Measurements from ENCODE around the gene IL33.

Gene IL33

DNA sequence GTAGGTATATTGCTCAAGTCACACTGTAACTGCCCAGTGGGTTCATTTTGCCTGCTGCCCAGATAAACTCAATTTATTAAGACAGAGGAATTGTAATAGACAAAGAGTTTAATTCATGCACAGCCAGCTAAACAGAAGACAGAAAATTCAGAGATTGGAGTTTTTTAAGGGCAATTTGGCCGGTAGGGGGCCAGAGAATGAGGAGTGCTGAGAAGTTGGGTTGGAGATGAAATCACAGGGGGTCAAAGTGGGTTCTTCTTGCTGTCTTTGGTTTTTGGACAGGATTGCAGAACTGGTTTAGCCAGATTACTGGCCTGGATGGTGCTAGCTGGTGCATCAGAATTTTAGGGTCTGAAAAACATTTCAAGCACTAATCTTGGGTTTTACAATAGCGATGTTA lies 20.7 kb upstream of the IL33 start:
- no peaks in the 10 kb centered on the region for H3K27me3 ChIP-seq (ENCODE audit: insufficient read depth, low read length)
- H3K36me3 ChIP-seq (ENCODE audit: insufficient read depth, low read length): no peaks in the 10 kb centered on the region
- no peaks in the 10 kb centered on the region for H3K79me2 ChIP-seq (ENCODE audit: control insufficient read depth, insufficient read depth, low read length, unreplicated experiment)
- H3K27ac ChIP-seq (ENCODE audit: low read depth, low read length): no peak overlapping the region
- H3K4me1 ChIP-seq (ENCODE audit: control insufficient read depth, insufficient read depth, low read length, unreplicated experiment): no peaks in the 10 kb centered on the region
- no peak overlapping the region for H3K4me3 ChIP-seq (ENCODE audit: low read depth, low read length)
- H2AFZ ChIP-seq (ENCODE audit: low read length, unreplicated experiment): no peak overlapping the region

DNA sequence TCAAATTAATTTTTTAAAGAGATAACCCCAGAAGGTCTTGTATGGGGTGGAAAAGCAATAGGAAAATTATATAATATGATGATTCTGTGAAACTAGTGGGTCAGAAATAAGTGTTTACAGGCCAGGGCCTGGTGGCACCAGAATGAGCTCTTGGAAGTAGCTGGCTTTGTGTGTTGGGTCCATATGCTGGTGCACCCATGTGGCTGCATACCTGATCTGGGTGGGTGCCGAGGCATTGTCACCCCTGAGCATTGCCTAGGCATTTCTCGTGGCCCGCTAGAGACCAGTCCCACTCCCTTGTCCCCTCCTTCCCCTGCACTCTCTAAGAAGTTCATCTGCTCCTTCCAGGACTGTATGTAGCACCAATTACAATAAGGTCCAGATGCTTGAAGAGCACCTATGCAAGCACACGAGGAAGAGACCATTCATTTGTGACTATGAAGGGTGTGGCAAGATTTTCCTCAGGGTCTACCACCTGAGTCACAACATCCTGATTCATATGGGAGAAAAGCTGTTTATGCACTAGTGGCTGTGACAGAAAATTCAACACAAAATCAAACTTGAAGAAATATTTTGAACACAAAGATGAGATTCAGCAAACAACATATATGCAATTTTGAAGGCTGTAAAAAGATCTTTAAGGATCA lies 19.8 kb upstream of the IL33 start:
- Histone ChIP-seq H3K79me2 (ENCODE audit: control insufficient read depth, insufficient read depth, low read length, unreplicated experiment) (no peaks in the 10 kb centered on the region), H3K4me1 (ENCODE audit: control insufficient read depth, insufficient read depth, low read length, unreplicated experiment) (no peaks in the 10 kb centered on the region), H2AFZ (ENCODE audit: low read length, unreplicated experiment) (no peak overlapping the region)

DNA sequence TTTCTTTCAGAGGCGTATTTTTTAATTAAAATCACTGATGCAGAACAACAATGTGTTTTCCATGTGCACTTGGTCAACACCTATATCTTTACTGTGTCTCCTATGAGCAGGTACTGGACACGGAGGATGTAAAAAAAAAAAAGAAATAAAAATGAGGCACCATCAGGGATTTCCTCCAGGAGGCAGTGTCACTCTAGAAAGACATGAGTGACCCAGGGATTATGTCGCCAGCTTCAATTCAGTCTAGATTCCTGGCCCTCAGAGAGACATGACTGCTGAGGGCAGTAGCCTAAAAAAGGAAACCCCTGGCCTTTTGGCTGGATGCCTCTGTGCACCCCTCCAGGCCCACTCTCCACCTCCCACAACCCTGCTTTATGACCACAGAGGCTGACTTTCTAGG lies 18.3 kb upstream of the IL33 start:
- Histone ChIP-seq H3K27ac (ENCODE audit: low read depth, low read length) (no peak overlapping the region), H3K27me3 (ENCODE audit: insufficient read depth, low read length) (no peaks in the 10 kb centered on the region), H3K4me1 (ENCODE audit: control insufficient read depth, insufficient read depth, low read length, unreplicated experiment) (no peaks in the 10 kb centered on the region), H3K4me3 (ENCODE audit: low read depth, low read length) (no peak overlapping the region), H3K79me2 (ENCODE audit: control insufficient read depth, insufficient read depth, low read length, unreplicated experiment) (no peaks in the 10 kb centered on the region), H2AFZ (ENCODE audit: low read length, unreplicated experiment) (no peak overlapping the region), H3K36me3 (ENCODE audit: insufficient read depth, low read length) (no peaks in the 10 kb centered on the region)

More for the DNA sequence above, 19.8 kb upstream of the IL33 start:
- Histone ChIP-seq H3K36me3 (ENCODE audit: insufficient read depth, low read length) (no peaks in the 10 kb centered on the region), H3K4me3 (ENCODE audit: low read depth, low read length) (no peak overlapping the region), H3K27ac (ENCODE audit: low read depth, low read length) (no peak overlapping the region), H3K27me3 (ENCODE audit: insufficient read depth, low read length) (no peaks in the 10 kb centered on the region)

DNA sequence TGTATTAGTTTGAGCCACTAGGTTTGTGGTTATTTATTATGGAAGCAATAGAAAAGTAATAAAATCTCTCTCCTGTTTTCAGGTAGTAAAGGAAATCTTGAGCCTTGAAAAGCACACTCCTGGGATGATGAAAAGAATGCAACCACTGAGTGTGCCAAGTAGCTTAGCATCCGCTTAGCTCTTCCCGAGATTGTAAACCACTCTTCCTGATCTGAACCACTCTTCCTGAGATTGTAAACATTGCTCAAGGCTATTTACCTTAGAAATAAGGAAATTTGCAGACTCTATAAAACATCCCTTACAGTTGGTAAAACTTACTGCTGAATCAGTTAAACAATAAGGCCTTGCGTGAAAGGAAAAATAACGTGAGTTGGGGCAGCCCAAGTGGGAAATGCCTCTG lies 17.4 kb upstream of the IL33 start:
- Histone ChIP-seq H2AFZ (ENCODE audit: low read length, unreplicated experiment) (no peak overlapping the region), H3K4me1 (ENCODE audit: control insufficient read depth, insufficient read depth, low read length, unreplicated experiment) (no peaks in the 10 kb centered on the region), H3K36me3 (ENCODE audit: insufficient read depth, low read length) (no peaks in the 10 kb centered on the region), H3K79me2 (ENCODE audit: control insufficient read depth, insufficient read depth, low read length, unreplicated experiment) (no peaks in the 10 kb centered on the region), H3K4me3 (ENCODE audit: low read depth, low read length) (no peak overlapping the region), H3K27me3 (ENCODE audit: insufficient read depth, low read length) (no peaks in the 10 kb centered on the region), H3K27ac (ENCODE audit: low read depth, low read length) (no peak overlapping the region)

DNA sequence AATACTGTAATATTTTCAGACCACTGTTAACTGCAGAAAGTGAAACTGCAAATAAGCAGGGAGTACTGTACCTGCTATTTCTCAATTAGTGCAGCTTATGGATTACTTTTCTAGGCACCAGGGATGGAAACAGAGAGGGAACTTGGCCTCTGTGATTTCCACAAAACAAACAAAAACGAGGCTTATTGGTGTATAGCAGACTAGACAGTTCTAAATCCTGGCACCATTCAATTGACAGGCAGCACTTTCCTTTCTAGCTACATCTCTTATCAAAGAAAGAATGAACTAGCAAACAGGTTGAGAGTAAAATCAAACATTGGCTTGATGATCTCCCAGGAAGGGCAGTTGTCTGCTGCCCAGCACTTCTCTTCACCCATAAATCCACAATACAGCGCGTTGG lies 16.0 kb upstream of the IL33 start:
- H2AFZ ChIP-seq (ENCODE audit: low read length, unreplicated experiment): peak overlapping the region; percentile 29
- no peaks in the 10 kb centered on the region for H3K4me1 ChIP-seq (ENCODE audit: control insufficient read depth, insufficient read depth, low read length, unreplicated experiment)
- no peaks in the 10 kb centered on the region for H3K79me2 ChIP-seq (ENCODE audit: control insufficient read depth, insufficient read depth, low read length, unreplicated experiment)
- H3K4me3 ChIP-seq (ENCODE audit: low read depth, low read length): no peak overlapping the region
- no peaks in the 10 kb centered on the region for H3K27me3 ChIP-seq (ENCODE audit: insufficient read depth, low read length)
- no peak overlapping the region for H3K27ac ChIP-seq (ENCODE audit: low read depth, low read length)
- no peaks in the 10 kb centered on the region for H3K36me3 ChIP-seq (ENCODE audit: insufficient read depth, low read length)

DNA sequence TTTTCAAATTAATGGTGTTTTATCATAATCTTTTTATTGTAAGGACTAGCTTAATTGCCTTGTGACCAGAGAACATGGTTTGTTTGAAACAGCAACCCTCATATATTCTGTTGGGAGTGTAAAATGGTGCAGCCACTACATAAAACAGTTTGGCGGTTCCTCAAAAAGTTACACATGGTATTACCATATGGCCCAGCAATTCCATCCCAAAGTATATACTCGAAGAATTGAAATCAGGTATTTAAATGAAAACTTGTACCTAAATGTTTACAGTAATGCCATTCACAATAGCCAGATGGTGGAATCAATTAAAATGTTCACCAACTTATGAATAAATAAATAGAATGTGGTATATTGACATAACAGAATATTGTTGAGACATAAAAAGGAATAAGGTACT lies 14.8 kb upstream of the IL33 start:
- H3K4me1 ChIP-seq (ENCODE audit: control insufficient read depth, insufficient read depth, low read length, unreplicated experiment): no peaks in the 10 kb centered on the region
- no peaks in the 10 kb centered on the region for H3K36me3 ChIP-seq (ENCODE audit: insufficient read depth, low read length)
- H3K27ac ChIP-seq (ENCODE audit: low read depth, low read length): no peak overlapping the region
- H2AFZ ChIP-seq (ENCODE audit: low read length, unreplicated experiment): no peak overlapping the region
- H3K79me2 ChIP-seq (ENCODE audit: control insufficient read depth, insufficient read depth, low read length, unreplicated experiment): no peaks in the 10 kb centered on the region
- no peaks in the 10 kb centered on the region for H3K27me3 ChIP-seq (ENCODE audit: insufficient read depth, low read length)
- no peak overlapping the region for H3K4me3 ChIP-seq (ENCODE audit: low read depth, low read length)

DNA sequence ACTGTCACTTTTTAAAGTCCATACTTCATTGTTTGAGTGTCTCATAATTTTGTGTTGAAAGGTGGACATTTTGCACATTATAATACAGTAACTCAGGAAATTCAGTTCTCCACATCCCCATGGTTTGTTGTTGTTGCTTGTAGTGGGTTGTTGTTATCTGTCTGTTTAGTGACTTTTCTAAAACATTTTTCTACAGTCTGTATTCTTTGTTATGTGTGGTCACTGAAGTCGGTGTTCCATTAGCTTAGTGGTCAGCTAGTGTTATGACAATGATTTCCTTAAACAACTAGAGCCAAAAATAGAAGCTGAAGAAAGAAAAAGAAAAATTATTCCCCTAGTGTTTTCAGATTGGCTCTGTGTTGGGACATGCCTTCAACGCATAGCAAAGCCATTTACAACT lies 5.6 kb upstream of the IL33 start:
- Histone ChIP-seq H3K4me3 (ENCODE audit: low read depth, low read length) (no peak overlapping the region), H3K36me3 (ENCODE audit: insufficient read depth, low read length) (peaks cover 3% of the 10 kb centered on the region; the same call in 1 of the 2 replicates), H3K4me1 (ENCODE audit: control insufficient read depth, insufficient read depth, low read length, unreplicated experiment) (peaks cover 19% of the 10 kb centered on the region), H3K27ac (ENCODE audit: low read depth, low read length) (no peak overlapping the region), H3K79me2 (ENCODE audit: control insufficient read depth, insufficient read depth, low read length, unreplicated experiment) (no peaks in the 10 kb centered on the region), H3K27me3 (ENCODE audit: insufficient read depth, low read length) (no peaks in the 10 kb centered on the region), H2AFZ (ENCODE audit: low read length, unreplicated experiment) (no peak overlapping the region)

DNA sequence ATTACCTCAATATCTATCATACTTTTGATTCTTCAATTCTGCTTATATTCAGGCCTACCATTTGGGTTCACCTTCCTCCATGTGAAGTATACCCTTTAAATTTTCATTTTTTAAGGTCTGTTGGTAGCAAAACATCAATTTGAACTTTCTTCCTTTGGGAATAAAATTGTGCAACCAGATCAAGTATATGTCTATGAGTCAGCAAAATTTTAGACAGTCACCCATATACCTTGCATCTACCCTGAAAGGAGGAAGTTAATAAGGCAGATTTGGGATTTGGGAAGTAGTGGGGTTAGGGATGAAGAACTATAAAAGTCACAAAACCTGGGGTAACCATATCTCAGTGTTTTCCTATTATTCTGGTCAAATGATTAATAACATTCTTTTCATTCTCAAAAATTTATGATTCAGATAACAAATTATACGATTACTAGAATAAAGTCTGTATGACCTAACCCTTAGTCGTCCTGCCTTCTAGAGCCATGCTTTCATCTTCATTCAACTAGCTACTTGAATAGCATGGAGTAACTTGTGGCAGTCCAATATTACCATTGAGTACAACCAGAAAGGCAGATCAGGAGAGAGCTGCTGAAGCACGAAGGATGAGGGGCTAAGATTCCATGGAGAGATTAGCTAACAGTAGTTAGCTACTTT lies 2.8 kb upstream of the IL33 start:
- Histone ChIP-seq H3K79me2 (ENCODE audit: control insufficient read depth, insufficient read depth, low read length, unreplicated experiment) (no peaks in the 10 kb centered on the region), H3K27me3 (ENCODE audit: insufficient read depth, low read length) (no peaks in the 10 kb centered on the region), H3K4me1 (ENCODE audit: control insufficient read depth, insufficient read depth, low read length, unreplicated experiment) (peaks cover 35% of the 10 kb centered on the region), H2AFZ (ENCODE audit: low read length, unreplicated experiment) (peak overlapping the region; percentile 37), H3K4me3 (ENCODE audit: low read depth, low read length) (no peak overlapping the region), H3K36me3 (ENCODE audit: insufficient read depth, low read length) (peaks cover 3% of the 10 kb centered on the region; the same call in 1 of the 2 replicates), H3K27ac (ENCODE audit: low read depth, low read length) (peak overlapping the region; percentile 59)

DNA sequence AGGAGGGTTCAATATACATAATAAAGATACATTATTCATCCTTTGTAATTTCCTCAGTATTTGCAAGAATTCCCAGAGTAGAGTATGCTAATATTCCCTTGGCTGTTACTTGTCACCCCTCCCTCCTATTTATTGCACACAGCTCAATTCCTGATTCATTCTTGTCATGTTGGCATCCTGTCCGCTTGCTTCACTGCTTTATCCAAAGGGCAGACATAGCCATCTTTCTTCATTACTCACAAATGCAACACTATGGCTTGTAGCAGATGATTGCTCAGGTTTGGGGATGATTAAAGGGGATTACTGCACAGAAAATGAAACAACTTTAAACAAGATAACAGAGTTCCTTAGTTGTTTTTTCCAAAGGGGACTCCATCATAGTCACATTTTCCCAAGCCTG lies 1.2 kb upstream of the IL33 start:
- H3K27me3 ChIP-seq (ENCODE audit: insufficient read depth, low read length): no peaks in the 10 kb centered on the region
- H2AFZ ChIP-seq (ENCODE audit: low read length, unreplicated experiment): no peak overlapping the region
- peaks cover 37% of the 10 kb centered on the region for H3K4me1 ChIP-seq (ENCODE audit: control insufficient read depth, insufficient read depth, low read length, unreplicated experiment)
- no peaks in the 10 kb centered on the region for H3K36me3 ChIP-seq (ENCODE audit: insufficient read depth, low read length)
- no peak overlapping the region for H3K4me3 ChIP-seq (ENCODE audit: low read depth, low read length)
- peak overlapping the region; percentile 65 for H3K27ac ChIP-seq (ENCODE audit: low read depth, low read length)
- H3K79me2 ChIP-seq (ENCODE audit: control insufficient read depth, insufficient read depth, low read length, unreplicated experiment): no peaks in the 10 kb centered on the region

DNA sequence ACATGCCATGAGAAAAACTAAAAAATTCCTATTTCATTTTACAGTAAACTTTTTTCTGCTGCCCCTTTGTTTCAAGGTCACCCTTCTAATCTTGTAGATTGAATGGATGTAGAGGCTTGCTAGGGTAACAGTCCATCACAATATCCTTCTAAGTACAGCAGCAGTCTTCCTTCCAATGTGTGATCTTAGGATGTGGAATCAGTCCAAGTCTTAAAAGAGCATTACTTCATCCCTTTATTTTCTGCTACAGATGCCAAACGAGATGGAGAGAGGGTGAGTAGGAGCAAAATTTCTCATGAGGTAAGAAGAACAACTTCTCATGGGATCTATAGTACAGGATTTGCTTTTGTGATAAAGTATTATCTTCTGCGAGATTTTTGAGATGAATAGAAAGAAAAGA lies 704 bp upstream of the IL33 start:
- peak overlapping the region; percentile 16 for H2AFZ ChIP-seq (ENCODE audit: low read length, unreplicated experiment)
- H3K4me1 ChIP-seq (ENCODE audit: control insufficient read depth, insufficient read depth, low read length, unreplicated experiment): peaks cover 37% of the 10 kb centered on the region
- H3K27me3 ChIP-seq (ENCODE audit: insufficient read depth, low read length): no peaks in the 10 kb centered on the region
- no peak overlapping the region for H3K4me3 ChIP-seq (ENCODE audit: low read depth, low read length)
- H3K79me2 ChIP-seq (ENCODE audit: control insufficient read depth, insufficient read depth, low read length, unreplicated experiment): no peaks in the 10 kb centered on the region
- peak overlapping the region; percentile 65 for H3K27ac ChIP-seq (ENCODE audit: low read depth, low read length)
- H3K36me3 ChIP-seq (ENCODE audit: insufficient read depth, low read length): no peaks in the 10 kb centered on the region

DNA sequence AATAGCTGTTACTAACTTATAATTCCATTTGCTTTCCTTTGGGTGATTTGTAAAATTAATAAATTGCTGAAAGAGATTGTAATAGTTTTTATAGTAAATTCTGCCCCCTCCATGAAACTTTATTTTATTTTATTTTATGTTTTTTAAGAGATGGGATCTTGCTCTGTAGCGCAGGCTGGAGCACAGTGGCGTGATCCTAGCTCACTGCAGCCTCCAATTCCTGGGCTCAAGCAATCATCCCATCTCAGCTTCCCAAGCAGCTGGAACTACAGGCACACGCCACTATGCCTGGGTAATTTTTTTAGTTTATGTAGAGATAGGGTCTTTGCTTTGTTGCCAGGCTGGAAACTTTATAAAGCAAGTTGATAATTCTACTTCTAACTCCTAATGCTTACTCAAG lies 395 bp downstream of the IL33 start:
- H3K4me3 ChIP-seq (ENCODE audit: low read depth, low read length): no peak overlapping the region
- H3K27me3 ChIP-seq (ENCODE audit: insufficient read depth, low read length): no peaks in the 10 kb centered on the region
- H3K36me3 ChIP-seq (ENCODE audit: insufficient read depth, low read length): no peaks in the 10 kb centered on the region
- no peak overlapping the region for H2AFZ ChIP-seq (ENCODE audit: low read length, unreplicated experiment)
- H3K27ac ChIP-seq (ENCODE audit: low read depth, low read length): no peak overlapping the region
- no peaks in the 10 kb centered on the region for H3K79me2 ChIP-seq (ENCODE audit: control insufficient read depth, insufficient read depth, low read length, unreplicated experiment)
- H3K4me1 ChIP-seq (ENCODE audit: control insufficient read depth, insufficient read depth, low read length, unreplicated experiment): peaks cover 37% of the 10 kb centered on the region

Data from ACC112 (cell line).